Non-pigmented ciliary epithelial cell (primary cell): ENCODE measurements around the gene LCE1D.

Source experiments
- DNase-seq: peaks from one replicate; pipeline ENCODE4 v3.0.0-alpha.2; 2010; ENCODE audit warnings: low read depth

Gene LCE1D

GRCh38 chr1:152817309-152817708 is 20.8 kb downstream of the LCE1D start:
- no peak for DNase-seq

GRCh38 chr1:152823294-152823693 is 26.8 kb downstream of the LCE1D start:
- DNase-seq: no peak

- DNase-seq: no peak
These were observed 28.4 kb downstream of the LCE1D start for GRCh38 chr1:152824964-152825363.

- no peak for DNase-seq
These were observed 30.7 kb downstream of the LCE1D start, which contains the start of gene LCE1A for GRCh38 chr1:152827173-152827572. TSS of gene LCE1A (plus strand) at chr1:152827473. CDS start at chr1:152827473, 0 bp downstream.

- DNase-seq: no peak
These were observed 40.3 kb downstream of the LCE1D start for GRCh38 chr1:152836870-152837269.

- no peak for DNase-seq
These were observed 46.0 kb downstream of the LCE1D start, which contains the start of gene LCE6A for GRCh38 chr1:152842556-152842955. TSS of gene LCE6A (plus strand) at chr1:152842856. CDS start at chr1:152843521, 665 bp downstream.
